MM.1S (cell line): Measurements from ENCODE around the gene TBRG1.

ENCODE experiments used
- DNase-seq: peaks from one replicate; pipeline ENCODE4 v3.0.0-alpha.2; 2015
- H2AFZ ChIP-seq: fragments of 300-600 bp; sonication (generic); 2 replicates; pipeline ENCODE4 v1.6.0; 2016; ENCODE audit warnings: antibody characterized with exemption, low read length
- H3F3A ChIP-seq: fragments of 300-600 bp; sonication (generic); 2 replicates; pipeline ENCODE4 v1.6.1; 2016; ENCODE audit warnings: mild to moderate bottlenecking, antibody characterized with exemption, low read length, moderate library complexity, mixed read lengths; ENCODE audit not compliant: insufficient read depth
- H3K27ac ChIP-seq: fragments of 300-600 bp; sonication (generic); 2 replicates; pipeline ENCODE4 v1.5.1; 2016; ENCODE audit warnings: mild to moderate bottlenecking, low read length
- H3K27me3 ChIP-seq: fragments of 300-600 bp; sonication (generic); replicated peaks from 2 replicates; pipeline ENCODE4 v1.6.0; 2016; ENCODE audit warnings: low read length; ENCODE audit not compliant: insufficient read depth
- H3K36me3 ChIP-seq: fragments of 300-600 bp; sonication (generic); replicated peaks from 2 replicates; pipeline ENCODE4 v1.6.1; 2016; ENCODE audit warnings: mild to moderate bottlenecking, low read length, mixed read lengths; ENCODE audit not compliant: insufficient read depth
- H3K4me1 ChIP-seq: fragments of 300-600 bp; sonication (generic); 2 replicates; pipeline ENCODE4 v1.6.1; 2016; ENCODE audit warnings: low read length, mixed read lengths
- H3K4me2 ChIP-seq: fragments of 300-600 bp; sonication (generic); 2 replicates; pipeline ENCODE4 v1.6.0; 2016; ENCODE audit warnings: low read depth, low read length
- H3K4me3 ChIP-seq: fragments of 300-600 bp; sonication (generic); 2 replicates; pipeline ENCODE4 v1.5.1; 2016; ENCODE audit warnings: low read length, mixed read lengths
- H3K79me2 ChIP-seq: fragments of 300-600 bp; sonication (generic); 2 replicates; pipeline ENCODE4 v1.6.1; 2016; ENCODE audit warnings: mixed run types, low read length, mixed read lengths
- H3K9ac ChIP-seq: fragments of 300-600 bp; sonication (generic); 2 replicates; pipeline ENCODE4 v1.6.1; 2016; ENCODE audit warnings: low read length, mixed read lengths
- H3K9me2 ChIP-seq: fragments of 300-600 bp; sonication (generic); replicated peaks from 2 replicates; pipeline ENCODE4 v1.6.1; 2016; ENCODE audit warnings: mild to moderate bottlenecking, low read length, mixed read lengths; ENCODE audit not compliant: insufficient read depth
- H3K9me3 ChIP-seq: fragments of 300-600 bp; sonication (generic); replicated peaks from 2 replicates; pipeline ENCODE4 v1.6.1; 2016; ENCODE audit warnings: mild to moderate bottlenecking, low read length, mixed read lengths; ENCODE audit not compliant: insufficient read depth
- H4K20me1 ChIP-seq: fragments of 300-600 bp; sonication (generic); 2 replicates; pipeline ENCODE4 v1.6.1; 2016; ENCODE audit warnings: mild to moderate bottlenecking, low read length, moderate library complexity, mixed read lengths; ENCODE audit not compliant: insufficient read depth
- EZH2 ChIP-seq: fragments of 300-600 bp; sonication (generic); optimal IDR thresholded peaks from 2 replicates; pipeline ENCODE3; 2017; ENCODE audit warnings: low read depth, mild to moderate bottlenecking, antibody characterized with exemption, low read length, mixed read lengths
- EZH2phosphoT487 ChIP-seq: fragments of 300-600 bp; sonication (generic); IDR thresholded peaks from 2 replicates; pipeline ENCODE4 v1.6.1; 2018; ENCODE audit warnings: antibody characterized with exemption, low read length
- TF ChIP-seq, protein P1 (sequence below): fragments of 300-600 bp; sonication (generic); IDR thresholded peaks from 2 replicates; pipeline ENCODE4 v1.5.1; 2016; ENCODE audit warnings: antibody characterized with exemption, low read length, mixed read lengths

The TBRG1 gene

GRCh38 chr11:124646148-124646547 lies 23.5 kb downstream of the TBRG1 start:
- H3K4me3 ChIP-seq, result no peak overlapping the region

GRCh38 chr11:124648610-124649009 lies 25.9 kb downstream of the TBRG1 start:
- no peaks in the 10 kb centered on the region for H3K9me3 ChIP-seq
- H3K9ac ChIP-seq, result no peak overlapping the region
- H3K9me2 ChIP-seq, result no peaks in the 10 kb centered on the region
- DNase-seq, result no peak
- no peak overlapping the region for H3K4me2 ChIP-seq
- H3K27ac ChIP-seq, result no peak overlapping the region
- no peak for TF ChIP-seq EZH2
- TF ChIP-seq EZH2phosphoT487, result no peak
- TF ChIP-seq, protein P1, sequence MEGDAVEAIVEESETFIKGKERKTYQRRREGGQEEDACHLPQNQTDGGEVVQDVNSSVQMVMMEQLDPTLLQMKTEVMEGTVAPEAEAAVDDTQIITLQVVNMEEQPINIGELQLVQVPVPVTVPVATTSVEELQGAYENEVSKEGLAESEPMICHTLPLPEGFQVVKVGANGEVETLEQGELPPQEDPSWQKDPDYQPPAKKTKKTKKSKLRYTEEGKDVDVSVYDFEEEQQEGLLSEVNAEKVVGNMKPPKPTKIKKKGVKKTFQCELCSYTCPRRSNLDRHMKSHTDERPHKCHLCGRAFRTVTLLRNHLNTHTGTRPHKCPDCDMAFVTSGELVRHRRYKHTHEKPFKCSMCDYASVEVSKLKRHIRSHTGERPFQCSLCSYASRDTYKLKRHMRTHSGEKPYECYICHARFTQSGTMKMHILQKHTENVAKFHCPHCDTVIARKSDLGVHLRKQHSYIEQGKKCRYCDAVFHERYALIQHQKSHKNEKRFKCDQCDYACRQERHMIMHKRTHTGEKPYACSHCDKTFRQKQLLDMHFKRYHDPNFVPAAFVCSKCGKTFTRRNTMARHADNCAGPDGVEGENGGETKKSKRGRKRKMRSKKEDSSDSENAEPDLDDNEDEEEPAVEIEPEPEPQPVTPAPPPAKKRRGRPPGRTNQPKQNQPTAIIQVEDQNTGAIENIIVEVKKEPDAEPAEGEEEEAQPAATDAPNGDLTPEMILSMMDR, result no peak
- H3K27me3 ChIP-seq, result no peaks in the 10 kb centered on the region
- H2AFZ ChIP-seq, result no peak overlapping the region
- no peaks in the 10 kb centered on the region for H4K20me1 ChIP-seq
- H3K4me1 ChIP-seq, result no peaks in the 10 kb centered on the region
- no peak overlapping the region for H3K4me3 ChIP-seq
- no peaks in the 10 kb centered on the region for H3K79me2 ChIP-seq
- H3F3A ChIP-seq, result no peaks in the 10 kb centered on the region
- H3K36me3 ChIP-seq, result no peaks in the 10 kb centered on the region

More at GRCh38 chr11:124646148-124646547, 23.5 kb downstream of the TBRG1 start:
- Histone ChIP-seq H3K27me3 (no peaks in the 10 kb centered on the region), H2AFZ (no peak overlapping the region), H3K79me2 (no peaks in the 10 kb centered on the region), H3K36me3 (no peaks in the 10 kb centered on the region), H4K20me1 (no peaks in the 10 kb centered on the region), H3K4me1 (no peaks in the 10 kb centered on the region), H3K9ac (no peak overlapping the region), H3K27ac (no peak overlapping the region), H3F3A (no peaks in the 10 kb centered on the region), H3K9me2 (no peaks in the 10 kb centered on the region), H3K9me3 (no peaks in the 10 kb centered on the region), H3K4me2 (no peak overlapping the region)
- DNase-seq, result no peak
- TF ChIP-seq, protein P1, result no peak
- TF ChIP-seq EZH2phosphoT487 (no peak), EZH2 (no peak)

GRCh38 chr11:124656774-124657630 lies 34.3 kb downstream of the TBRG1 start:
- no peak overlapping the region for H3K27ac ChIP-seq
- no peaks in the 10 kb centered on the region for H3K79me2 ChIP-seq
- TF ChIP-seq, protein P1, result no peak
- TF ChIP-seq EZH2phosphoT487 (no peak), EZH2 (no peak)
- H3K36me3 ChIP-seq, result no peaks in the 10 kb centered on the region
- no peaks in the 10 kb centered on the region for H3F3A ChIP-seq
- DNase-seq, result no peak
- no peaks in the 10 kb centered on the region for H3K9me3 ChIP-seq
- H3K27me3 ChIP-seq, result no peaks in the 10 kb centered on the region
- H3K4me3 ChIP-seq, result no peak overlapping the region
- no peak overlapping the region for H3K4me2 ChIP-seq
- no peaks in the 10 kb centered on the region for H3K4me1 ChIP-seq
- H2AFZ ChIP-seq, result no peak overlapping the region
- H3K9ac ChIP-seq, result no peak overlapping the region
- no peaks in the 10 kb centered on the region for H3K9me2 ChIP-seq
- H4K20me1 ChIP-seq, result no peaks in the 10 kb centered on the region
